ENCODE results near the gene KCNH8. TPM values are rescaled to one million over a fixed set of nuclear protein-coding genes. Genes with fewer than 3 reads are reported as not detected.

The KCNH8 gene
- polyA plus RNA-seq, 1 donor from 2014 or later = 28.9 TPM

DNA sequence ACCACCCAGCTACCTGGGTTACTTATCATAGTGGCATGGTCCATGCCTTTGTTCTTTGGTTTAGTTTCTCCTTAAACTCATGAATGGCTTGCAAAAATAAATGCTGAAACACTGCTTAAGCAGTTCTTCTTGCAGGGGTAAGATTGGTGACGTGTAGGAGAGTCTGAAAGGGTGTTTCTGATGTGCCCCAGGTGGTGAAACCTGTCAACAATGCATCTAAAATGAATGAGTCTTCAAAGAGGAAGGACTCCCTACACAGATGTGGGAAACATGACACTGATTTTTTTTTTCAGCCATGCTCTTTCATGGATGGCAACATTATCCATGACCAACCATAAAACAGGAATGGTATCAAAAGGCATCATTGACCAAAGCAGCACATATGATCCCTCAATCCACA lies 72.0 kb downstream of the KCNH8 start:
- H3K4me2 ChIP-seq (ENCODE audit: low read length) = no peak overlapping the region
- no peak overlapping the region for H3K4me3 ChIP-seq (ENCODE audit: low read length)
- TF ChIP-seq EP300 (conservative IDR thresholded peaks at IDR 0.05; ENCODE audit: poor library complexity, severe bottlenecking) (no peak), EZH2 (IDR thresholded peaks at IDR 0.05; ENCODE audit: borderline replicate concordance, insufficient read depth, low read length, poor library complexity, severe bottlenecking) (no peak)
- no peaks in the 10 kb centered on the region for H4K20me1 ChIP-seq (ENCODE audit: insufficient read depth)
- no peak overlapping the region for H2AFZ ChIP-seq (ENCODE audit: low read depth, low read length)
- H3F3A ChIP-seq (ENCODE audit: insufficient read depth, low read length, poor library complexity, severe bottlenecking) = no peaks in the 10 kb centered on the region
- no peak overlapping the region for H3K9ac ChIP-seq (ENCODE audit: low read length)
- H3K36me3 ChIP-seq (ENCODE audit: insufficient read depth, low read length) = no peaks in the 10 kb centered on the region
- H3K79me2 ChIP-seq (replicated peaks; ENCODE audit: insufficient read depth, low read length) = peaks cover 3% of the 10 kb centered on the region
- H3K27me3 ChIP-seq (ENCODE audit: insufficient read depth, low read depth, low read length) = no peaks in the 10 kb centered on the region
- H3K9me3 ChIP-seq (ENCODE audit: low read length) = no peaks in the 10 kb centered on the region
- no peak overlapping the region for H3K27ac ChIP-seq (ENCODE audit: low read length)
- H3K9me2 ChIP-seq (ENCODE audit: insufficient read depth, low read length) = no peaks in the 10 kb centered on the region

DNA sequence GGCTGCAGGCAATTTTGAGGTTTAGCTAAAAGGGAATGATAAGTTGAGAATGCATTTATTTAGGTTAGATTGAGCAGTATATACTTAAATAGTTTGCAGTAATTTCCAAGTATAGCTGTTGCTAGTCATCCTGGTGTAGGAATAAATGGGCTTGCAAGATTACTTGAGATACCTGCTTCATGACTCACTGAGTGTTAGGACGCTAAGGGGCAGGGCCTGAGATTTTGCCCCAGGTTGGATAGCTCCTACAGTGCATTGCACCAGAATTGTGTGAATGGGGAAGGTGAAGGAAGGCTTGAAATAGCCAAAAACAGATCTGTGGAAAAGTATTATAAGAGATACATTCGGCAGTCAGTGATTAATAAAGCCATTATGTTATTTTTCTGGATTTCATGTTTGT lies 72.8 kb downstream of the KCNH8 start:
- Histone ChIP-seq H3K9me2 (ENCODE audit: insufficient read depth, low read length) (no peaks in the 10 kb centered on the region), H3K4me3 (ENCODE audit: low read length) (no peak overlapping the region), H3K36me3 (ENCODE audit: insufficient read depth, low read length) (no peaks in the 10 kb centered on the region), H3K27ac (ENCODE audit: low read length) (no peak overlapping the region), H3F3A (ENCODE audit: insufficient read depth, low read length, poor library complexity, severe bottlenecking) (no peaks in the 10 kb centered on the region), H3K79me2 (replicated peaks; ENCODE audit: insufficient read depth, low read length) (peaks cover 3% of the 10 kb centered on the region), H3K9me3 (ENCODE audit: low read length) (no peaks in the 10 kb centered on the region), H3K4me2 (ENCODE audit: low read length) (no peak overlapping the region), H4K20me1 (ENCODE audit: insufficient read depth) (no peaks in the 10 kb centered on the region), H3K9ac (ENCODE audit: low read length) (no peak overlapping the region), H3K27me3 (ENCODE audit: insufficient read depth, low read depth, low read length) (no peaks in the 10 kb centered on the region), H2AFZ (ENCODE audit: low read depth, low read length) (no peak overlapping the region)
- TF ChIP-seq RAD21 (conservative IDR thresholded peaks at IDR 0.05) = no peak
- TF ChIP-seq MXI1 (conservative IDR thresholded peaks at IDR 0.05; ENCODE audit: poor library complexity, severe bottlenecking) = no peak
- TF ChIP-seq, protein P1, sequence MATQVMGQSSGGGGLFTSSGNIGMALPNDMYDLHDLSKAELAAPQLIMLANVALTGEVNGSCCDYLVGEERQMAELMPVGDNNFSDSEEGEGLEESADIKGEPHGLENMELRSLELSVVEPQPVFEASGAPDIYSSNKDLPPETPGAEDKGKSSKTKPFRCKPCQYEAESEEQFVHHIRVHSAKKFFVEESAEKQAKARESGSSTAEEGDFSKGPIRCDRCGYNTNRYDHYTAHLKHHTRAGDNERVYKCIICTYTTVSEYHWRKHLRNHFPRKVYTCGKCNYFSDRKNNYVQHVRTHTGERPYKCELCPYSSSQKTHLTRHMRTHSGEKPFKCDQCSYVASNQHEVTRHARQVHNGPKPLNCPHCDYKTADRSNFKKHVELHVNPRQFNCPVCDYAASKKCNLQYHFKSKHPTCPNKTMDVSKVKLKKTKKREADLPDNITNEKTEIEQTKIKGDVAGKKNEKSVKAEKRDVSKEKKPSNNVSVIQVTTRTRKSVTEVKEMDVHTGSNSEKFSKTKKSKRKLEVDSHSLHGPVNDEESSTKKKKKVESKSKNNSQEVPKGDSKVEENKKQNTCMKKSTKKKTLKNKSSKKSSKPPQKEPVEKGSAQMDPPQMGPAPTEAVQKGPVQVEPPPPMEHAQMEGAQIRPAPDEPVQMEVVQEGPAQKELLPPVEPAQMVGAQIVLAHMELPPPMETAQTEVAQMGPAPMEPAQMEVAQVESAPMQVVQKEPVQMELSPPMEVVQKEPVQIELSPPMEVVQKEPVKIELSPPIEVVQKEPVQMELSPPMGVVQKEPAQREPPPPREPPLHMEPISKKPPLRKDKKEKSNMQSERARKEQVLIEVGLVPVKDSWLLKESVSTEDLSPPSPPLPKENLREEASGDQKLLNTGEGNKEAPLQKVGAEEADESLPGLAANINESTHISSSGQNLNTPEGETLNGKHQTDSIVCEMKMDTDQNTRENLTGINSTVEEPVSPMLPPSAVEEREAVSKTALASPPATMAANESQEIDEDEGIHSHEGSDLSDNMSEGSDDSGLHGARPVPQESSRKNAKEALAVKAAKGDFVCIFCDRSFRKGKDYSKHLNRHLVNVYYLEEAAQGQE (IDR thresholded peaks at IDR 0.05; ENCODE audit: borderline replicate concordance) = no peak
- TF ChIP-seq POLR2AphosphoS5 (IDR thresholded peaks at IDR 0.05) = no peak
- TF ChIP-seq EP300 (conservative IDR thresholded peaks at IDR 0.05; ENCODE audit: poor library complexity, severe bottlenecking) = no peak
- no peak for TF ChIP-seq TAF1 (IDR thresholded peaks at IDR 0.05; ENCODE audit: low read depth)
- no peak for TF ChIP-seq SMC3 (conservative IDR thresholded peaks at IDR 0.05; ENCODE audit: poor library complexity)
- TF ChIP-seq, protein P2, sequence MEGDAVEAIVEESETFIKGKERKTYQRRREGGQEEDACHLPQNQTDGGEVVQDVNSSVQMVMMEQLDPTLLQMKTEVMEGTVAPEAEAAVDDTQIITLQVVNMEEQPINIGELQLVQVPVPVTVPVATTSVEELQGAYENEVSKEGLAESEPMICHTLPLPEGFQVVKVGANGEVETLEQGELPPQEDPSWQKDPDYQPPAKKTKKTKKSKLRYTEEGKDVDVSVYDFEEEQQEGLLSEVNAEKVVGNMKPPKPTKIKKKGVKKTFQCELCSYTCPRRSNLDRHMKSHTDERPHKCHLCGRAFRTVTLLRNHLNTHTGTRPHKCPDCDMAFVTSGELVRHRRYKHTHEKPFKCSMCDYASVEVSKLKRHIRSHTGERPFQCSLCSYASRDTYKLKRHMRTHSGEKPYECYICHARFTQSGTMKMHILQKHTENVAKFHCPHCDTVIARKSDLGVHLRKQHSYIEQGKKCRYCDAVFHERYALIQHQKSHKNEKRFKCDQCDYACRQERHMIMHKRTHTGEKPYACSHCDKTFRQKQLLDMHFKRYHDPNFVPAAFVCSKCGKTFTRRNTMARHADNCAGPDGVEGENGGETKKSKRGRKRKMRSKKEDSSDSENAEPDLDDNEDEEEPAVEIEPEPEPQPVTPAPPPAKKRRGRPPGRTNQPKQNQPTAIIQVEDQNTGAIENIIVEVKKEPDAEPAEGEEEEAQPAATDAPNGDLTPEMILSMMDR (IDR thresholded peaks at IDR 0.05; ENCODE audit: poor library complexity, severe bottlenecking) = no peak
- no peak for TF ChIP-seq EZH2 (IDR thresholded peaks at IDR 0.05; ENCODE audit: borderline replicate concordance, insufficient read depth, low read length, poor library complexity, severe bottlenecking)

DNA sequence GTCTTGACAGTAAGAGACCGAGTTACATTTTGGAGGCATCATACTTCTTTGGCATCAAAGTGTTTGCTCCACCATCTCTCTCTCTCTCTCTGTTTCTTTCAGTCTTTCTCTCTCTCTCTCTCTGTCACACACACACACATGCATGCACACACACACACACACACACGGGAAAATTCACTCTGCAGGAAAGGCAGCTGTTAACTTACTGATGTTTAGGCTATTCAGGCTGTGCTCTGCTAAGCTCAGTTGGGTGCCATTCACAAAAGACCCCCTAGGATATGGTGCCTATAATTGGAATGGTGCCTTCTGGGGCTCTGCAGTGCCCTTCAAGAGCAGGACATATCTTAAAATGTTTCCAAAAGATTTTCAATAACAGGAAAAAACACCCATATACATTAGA lies 78.2 kb downstream of the KCNH8 start:
- Histone ChIP-seq H3K27ac (ENCODE audit: low read length) (no peak overlapping the region), H3K9me2 (ENCODE audit: insufficient read depth, low read length) (no peaks in the 10 kb centered on the region), H3K9me3 (ENCODE audit: low read length) (no peaks in the 10 kb centered on the region), H2AFZ (ENCODE audit: low read depth, low read length) (no peak overlapping the region), H3K36me3 (ENCODE audit: insufficient read depth, low read length) (no peaks in the 10 kb centered on the region), H3F3A (ENCODE audit: insufficient read depth, low read length, poor library complexity, severe bottlenecking) (no peaks in the 10 kb centered on the region), H3K4me2 (ENCODE audit: low read length) (no peak overlapping the region), H3K9ac (ENCODE audit: low read length) (no peak overlapping the region), H3K27me3 (ENCODE audit: insufficient read depth, low read depth, low read length) (no peaks in the 10 kb centered on the region), H3K4me3 (ENCODE audit: low read length) (no peak overlapping the region), H3K79me2 (replicated peaks; ENCODE audit: insufficient read depth, low read length) (no peaks in the 10 kb centered on the region), H4K20me1 (ENCODE audit: insufficient read depth) (no peaks in the 10 kb centered on the region)
- TF ChIP-seq, protein P2 (IDR thresholded peaks at IDR 0.05; ENCODE audit: poor library complexity, severe bottlenecking) = no peak
- TF ChIP-seq, protein P1 (IDR thresholded peaks at IDR 0.05; ENCODE audit: borderline replicate concordance) = no peak
- no peak for TF ChIP-seq POLR2AphosphoS5 (IDR thresholded peaks at IDR 0.05)
- no peak for TF ChIP-seq SMC3 (conservative IDR thresholded peaks at IDR 0.05; ENCODE audit: poor library complexity)
- no peak for TF ChIP-seq EP300 (conservative IDR thresholded peaks at IDR 0.05; ENCODE audit: poor library complexity, severe bottlenecking)
- TF ChIP-seq TAF1 (IDR thresholded peaks at IDR 0.05; ENCODE audit: low read depth) = no peak
- TF ChIP-seq MXI1 (conservative IDR thresholded peaks at IDR 0.05; ENCODE audit: poor library complexity, severe bottlenecking) = no peak
- no peak for TF ChIP-seq RAD21 (conservative IDR thresholded peaks at IDR 0.05)
- no peak for TF ChIP-seq EZH2 (IDR thresholded peaks at IDR 0.05; ENCODE audit: borderline replicate concordance, insufficient read depth, low read length, poor library complexity, severe bottlenecking)
